ENCODE data around the gene TMEM239.

The TMEM239 gene

GRCh38 chr20:2851086-2851485 lies 34.9 kb downstream of the TMEM239 start:
- no peak for DNase-seq

- no peak for DNase-seq
These were observed 42.4 kb downstream of the TMEM239 start for GRCh38 chr20:2858591-2858990.

- DNase-seq, result no peak
These were observed 43.4 kb downstream of the TMEM239 start for GRCh38 chr20:2859330-2860121.

- DNase-seq, result no peak
These were observed 48.5 kb downstream of the TMEM239 start for GRCh38 chr20:2864626-2865025.

- DNase-seq, result no peak
These were observed 48.9 kb downstream of the TMEM239 start for GRCh38 chr20:2865101-2865500.

- DNase-seq, result no peak
These were observed 49.5 kb downstream of the TMEM239 start for GRCh38 chr20:2865630-2866029.

- no peak for DNase-seq
These were observed 50.1 kb downstream of the TMEM239 start for GRCh38 chr20:2866236-2866635.

GRCh38 chr20:2867081-2867864 lies 51.1 kb downstream of the TMEM239 start:
- DNase-seq, result no peak
